HL-60 (cell line): Measurements from ENCODE around the gene OPHN1.

Experiments
- DNase-seq, 2 experiments: peaks; one replicate each; pipeline ENCODE4 v3.0.0-alpha.2; 2010 to 2020; ENCODE audit warnings: low read depth in 1 of 2, low spot score in 1 of 2
- H3K27ac ChIP-seq: fragments of 250-450 bp; sonication (Bioruptor Pico); replicated peaks from 2 replicates; pipeline ENCODE4 v1.5.1; 2020; ENCODE audit warnings: mild to moderate bottlenecking, moderate library complexity
- H3K27me3 ChIP-seq: fragments of 250-450 bp; sonication (Bioruptor Pico); 2 replicates; pipeline ENCODE4 v1.5.1; 2021; ENCODE audit warnings: mild to moderate bottlenecking, moderate library complexity; ENCODE audit not compliant: insufficient read depth, poor library complexity, severe bottlenecking
- H3K4me3 ChIP-seq: replicated peaks from 2 replicates; pipeline ENCODE4 v1.5.1; 2011; ENCODE audit warnings: mild to moderate bottlenecking, control low read depth, low read length; ENCODE audit not compliant: insufficient read depth
- GABPA ChIP-seq: IDR thresholded peaks from 2 replicates; pipeline ENCODE4 v1.6.1; 2012; ENCODE audit warnings: low read depth
- POLR2AphosphoS5 ChIP-seq: IDR thresholded peaks from 2 replicates; pipeline ENCODE4 v1.6.1; 2012; ENCODE audit warnings: low read depth
- SPI1 ChIP-seq: IDR thresholded peaks from 2 replicates; pipeline ENCODE4 v1.6.1; 2012; ENCODE audit warnings: low read depth, mild to moderate bottlenecking, borderline replicate concordance
- TF ChIP-seq, protein P1 (sequence below): IDR thresholded peaks from one replicate; pipeline ENCODE4 v1.5.1; 2011; ENCODE audit warnings: low read length, control low read depth, inconsistent platforms; ENCODE audit not compliant: insufficient read depth
- TF ChIP-seq, protein P2 (sequence below): IDR thresholded peaks from 2 replicates; pipeline ENCODE4 v1.6.1; 2012; ENCODE audit warnings: low read depth; ENCODE audit not compliant: insufficient replicate concordance

The OPHN1 gene

DNA sequence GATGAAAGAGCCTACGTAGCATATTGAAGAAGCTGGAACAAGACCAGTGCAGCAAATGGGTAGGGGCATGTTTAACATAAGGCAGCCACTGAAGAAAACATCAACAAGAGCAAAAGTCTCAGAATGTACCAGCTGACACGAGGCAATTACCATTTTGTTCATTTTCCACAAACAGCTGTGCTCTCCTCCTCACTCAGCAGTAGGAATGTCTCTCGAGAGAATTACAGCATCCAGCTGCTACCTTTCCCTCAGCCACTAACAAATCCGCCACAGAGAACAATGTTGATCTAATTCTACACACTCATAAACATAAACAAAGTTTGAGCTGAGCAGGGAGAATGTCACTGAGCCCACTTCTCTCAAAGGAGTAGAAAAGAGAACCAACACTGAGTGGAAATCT, 68.0 kb downstream of the OPHN1 start:
- Histone ChIP-seq H3K27ac (no peak overlapping the region), H3K27me3 (no peaks in the 10 kb centered on the region), H3K4me3 (no peak overlapping the region)
- DNase-seq, result no peak
- TF ChIP-seq GABPA (no peak), POLR2AphosphoS5 (no peak), SPI1 (no peak)
- TF ChIP-seq, protein P1, sequence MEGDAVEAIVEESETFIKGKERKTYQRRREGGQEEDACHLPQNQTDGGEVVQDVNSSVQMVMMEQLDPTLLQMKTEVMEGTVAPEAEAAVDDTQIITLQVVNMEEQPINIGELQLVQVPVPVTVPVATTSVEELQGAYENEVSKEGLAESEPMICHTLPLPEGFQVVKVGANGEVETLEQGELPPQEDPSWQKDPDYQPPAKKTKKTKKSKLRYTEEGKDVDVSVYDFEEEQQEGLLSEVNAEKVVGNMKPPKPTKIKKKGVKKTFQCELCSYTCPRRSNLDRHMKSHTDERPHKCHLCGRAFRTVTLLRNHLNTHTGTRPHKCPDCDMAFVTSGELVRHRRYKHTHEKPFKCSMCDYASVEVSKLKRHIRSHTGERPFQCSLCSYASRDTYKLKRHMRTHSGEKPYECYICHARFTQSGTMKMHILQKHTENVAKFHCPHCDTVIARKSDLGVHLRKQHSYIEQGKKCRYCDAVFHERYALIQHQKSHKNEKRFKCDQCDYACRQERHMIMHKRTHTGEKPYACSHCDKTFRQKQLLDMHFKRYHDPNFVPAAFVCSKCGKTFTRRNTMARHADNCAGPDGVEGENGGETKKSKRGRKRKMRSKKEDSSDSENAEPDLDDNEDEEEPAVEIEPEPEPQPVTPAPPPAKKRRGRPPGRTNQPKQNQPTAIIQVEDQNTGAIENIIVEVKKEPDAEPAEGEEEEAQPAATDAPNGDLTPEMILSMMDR, result no peak
- TF ChIP-seq, protein P2, sequence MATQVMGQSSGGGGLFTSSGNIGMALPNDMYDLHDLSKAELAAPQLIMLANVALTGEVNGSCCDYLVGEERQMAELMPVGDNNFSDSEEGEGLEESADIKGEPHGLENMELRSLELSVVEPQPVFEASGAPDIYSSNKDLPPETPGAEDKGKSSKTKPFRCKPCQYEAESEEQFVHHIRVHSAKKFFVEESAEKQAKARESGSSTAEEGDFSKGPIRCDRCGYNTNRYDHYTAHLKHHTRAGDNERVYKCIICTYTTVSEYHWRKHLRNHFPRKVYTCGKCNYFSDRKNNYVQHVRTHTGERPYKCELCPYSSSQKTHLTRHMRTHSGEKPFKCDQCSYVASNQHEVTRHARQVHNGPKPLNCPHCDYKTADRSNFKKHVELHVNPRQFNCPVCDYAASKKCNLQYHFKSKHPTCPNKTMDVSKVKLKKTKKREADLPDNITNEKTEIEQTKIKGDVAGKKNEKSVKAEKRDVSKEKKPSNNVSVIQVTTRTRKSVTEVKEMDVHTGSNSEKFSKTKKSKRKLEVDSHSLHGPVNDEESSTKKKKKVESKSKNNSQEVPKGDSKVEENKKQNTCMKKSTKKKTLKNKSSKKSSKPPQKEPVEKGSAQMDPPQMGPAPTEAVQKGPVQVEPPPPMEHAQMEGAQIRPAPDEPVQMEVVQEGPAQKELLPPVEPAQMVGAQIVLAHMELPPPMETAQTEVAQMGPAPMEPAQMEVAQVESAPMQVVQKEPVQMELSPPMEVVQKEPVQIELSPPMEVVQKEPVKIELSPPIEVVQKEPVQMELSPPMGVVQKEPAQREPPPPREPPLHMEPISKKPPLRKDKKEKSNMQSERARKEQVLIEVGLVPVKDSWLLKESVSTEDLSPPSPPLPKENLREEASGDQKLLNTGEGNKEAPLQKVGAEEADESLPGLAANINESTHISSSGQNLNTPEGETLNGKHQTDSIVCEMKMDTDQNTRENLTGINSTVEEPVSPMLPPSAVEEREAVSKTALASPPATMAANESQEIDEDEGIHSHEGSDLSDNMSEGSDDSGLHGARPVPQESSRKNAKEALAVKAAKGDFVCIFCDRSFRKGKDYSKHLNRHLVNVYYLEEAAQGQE, result no peak

- no peak overlapping the region for H3K4me3 ChIP-seq
- no peaks in the 10 kb centered on the region for H3K27me3 ChIP-seq
- no peak overlapping the region for H3K27ac ChIP-seq
- TF ChIP-seq GABPA (no peak), SPI1 (no peak), POLR2AphosphoS5 (no peak)
- TF ChIP-seq, protein P2, result no peak
- TF ChIP-seq, protein P1, result no peak
- no peak for DNase-seq
Observed at GRCh38 chrX:68363984-68364383, 69.3 kb downstream of the OPHN1 start.

DNA sequence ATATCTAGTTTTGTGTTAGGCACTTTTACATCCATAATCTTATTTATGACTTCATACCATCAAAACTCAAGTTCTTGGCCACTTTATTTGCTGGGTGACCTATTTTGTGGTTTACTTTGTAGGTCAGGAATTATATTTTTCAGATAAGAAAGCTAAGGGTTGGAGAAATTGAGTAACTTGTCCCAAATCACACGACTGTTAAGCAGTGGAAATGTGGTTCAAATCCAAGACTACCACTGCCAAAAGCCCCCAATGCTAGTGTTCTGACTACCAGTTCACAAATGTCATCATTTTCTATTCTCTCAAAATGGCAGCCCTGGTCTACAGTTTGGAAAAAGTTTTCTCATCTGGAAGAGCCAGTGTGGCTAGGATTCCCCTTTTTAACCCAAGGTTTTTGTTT, 74.6 kb downstream of the OPHN1 start:
- TF ChIP-seq SPI1, result no peak
- TF ChIP-seq, protein P2, result no peak
- no peak for TF ChIP-seq POLR2AphosphoS5
- TF ChIP-seq, protein P1, result no peak
- TF ChIP-seq GABPA, result no peak
- no peaks in the 10 kb centered on the region for H3K27me3 ChIP-seq
- H3K4me3 ChIP-seq, result no peak overlapping the region
- DNase-seq, result no peak
- no peak overlapping the region for H3K27ac ChIP-seq
